Vagina (tissue), 2 donors: Measurements from ENCODE around the gene COMMD8.

Experiments
- POLR2A ChIP-seq, 2 donors: fragments of 450-650 bp; IDR thresholded peaks; one replicate each; pipeline ENCODE4 v1.6.1; 2017; ENCODE audit warnings: antibody characterized with exemption in 2 of 2, mild to moderate bottlenecking in 2 of 2, moderate library complexity in 2 of 2
- TF ChIP-seq, protein P1 (sequence below), 3 experiments: fragments of 450-650 bp in 2 of 3; fragments of 200-600 bp in 1 of 3; sonication (generic) in 1 of 3; IDR thresholded peaks; one replicate each; pipeline ENCODE4 v1.5.1; 2017 to 2019; ENCODE audit warnings: antibody characterized with exemption in 3 of 3, mild to moderate bottlenecking in 2 of 3, moderate library complexity in 2 of 3

DNA sequence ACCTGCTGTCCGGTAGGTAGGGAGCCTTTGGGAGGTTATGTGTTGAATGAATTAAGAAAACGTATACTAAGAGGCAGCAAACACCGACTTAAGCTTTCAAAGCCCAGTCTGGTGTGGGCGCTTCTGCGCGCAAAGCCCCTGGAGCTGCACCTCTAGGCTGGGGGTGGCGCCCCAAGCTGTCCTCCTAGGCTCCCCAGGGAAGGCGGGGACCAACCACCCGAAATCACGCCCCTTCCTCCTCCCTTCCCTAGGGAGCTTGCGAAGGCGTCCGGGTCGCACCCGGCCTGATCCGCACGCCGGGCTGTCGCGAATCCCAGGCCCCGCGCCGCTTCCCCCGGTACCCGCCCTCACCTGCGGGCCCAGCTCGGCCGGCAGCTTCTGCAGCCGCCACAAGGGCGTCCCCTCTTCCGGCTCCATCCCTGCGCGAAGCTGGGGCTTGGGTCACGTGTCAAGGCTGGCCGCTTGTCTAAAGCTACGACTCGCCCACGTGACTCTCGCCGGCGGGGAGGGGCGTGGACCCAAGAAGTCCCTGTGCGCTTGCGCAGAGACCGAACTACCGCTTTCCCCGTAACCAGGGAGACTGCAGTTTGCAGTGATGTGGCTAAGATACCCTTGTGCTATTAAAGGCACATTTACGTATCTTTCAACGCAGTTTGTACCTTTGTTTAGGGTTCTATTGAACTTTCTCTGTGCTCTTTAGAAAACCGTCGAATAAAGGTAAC is at the start of gene COMMD8:
- TF ChIP-seq, protein P1, sequence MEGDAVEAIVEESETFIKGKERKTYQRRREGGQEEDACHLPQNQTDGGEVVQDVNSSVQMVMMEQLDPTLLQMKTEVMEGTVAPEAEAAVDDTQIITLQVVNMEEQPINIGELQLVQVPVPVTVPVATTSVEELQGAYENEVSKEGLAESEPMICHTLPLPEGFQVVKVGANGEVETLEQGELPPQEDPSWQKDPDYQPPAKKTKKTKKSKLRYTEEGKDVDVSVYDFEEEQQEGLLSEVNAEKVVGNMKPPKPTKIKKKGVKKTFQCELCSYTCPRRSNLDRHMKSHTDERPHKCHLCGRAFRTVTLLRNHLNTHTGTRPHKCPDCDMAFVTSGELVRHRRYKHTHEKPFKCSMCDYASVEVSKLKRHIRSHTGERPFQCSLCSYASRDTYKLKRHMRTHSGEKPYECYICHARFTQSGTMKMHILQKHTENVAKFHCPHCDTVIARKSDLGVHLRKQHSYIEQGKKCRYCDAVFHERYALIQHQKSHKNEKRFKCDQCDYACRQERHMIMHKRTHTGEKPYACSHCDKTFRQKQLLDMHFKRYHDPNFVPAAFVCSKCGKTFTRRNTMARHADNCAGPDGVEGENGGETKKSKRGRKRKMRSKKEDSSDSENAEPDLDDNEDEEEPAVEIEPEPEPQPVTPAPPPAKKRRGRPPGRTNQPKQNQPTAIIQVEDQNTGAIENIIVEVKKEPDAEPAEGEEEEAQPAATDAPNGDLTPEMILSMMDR (IDR thresholded peaks at IDR 0.05): peak in 2 of 3 experiments; percentile 22 to 28
- peak in 1 of 2 donors; percentile 47 for TF ChIP-seq POLR2A (IDR thresholded peaks at IDR 0.05)
